HG03558 (cell line): ENCODE measurements around the gene TCF12.

Experiments used
- ATAC-seq: cut with Tn5 transposase; IDR thresholded peaks from one replicate; pipeline ENCODE4 v1.9.1; 2021; ENCODE audit warnings: moderate number of reproducible peaks; ENCODE audit not compliant: unreplicated experiment; ENCODE audit errors: extremely low read depth

Gene TCF12

DNA sequence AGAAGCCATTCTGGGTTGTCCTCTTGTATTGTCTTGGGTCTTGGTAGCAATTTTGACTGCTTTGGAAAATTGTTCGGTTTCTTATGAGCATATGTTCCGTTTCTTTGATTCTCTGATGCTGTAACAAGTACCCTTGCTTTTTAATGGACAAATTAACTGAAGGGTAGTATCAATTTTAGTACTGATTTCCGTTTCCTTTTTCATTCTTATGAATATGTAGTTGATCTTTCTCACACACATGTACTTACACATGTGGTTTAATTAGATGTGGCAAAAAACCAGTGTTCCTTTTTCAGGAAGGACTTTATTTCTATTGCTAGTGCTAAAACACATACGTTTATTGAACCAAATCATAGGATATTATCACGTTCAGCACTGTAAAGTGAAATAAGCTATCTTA is 119.1 kb downstream of the TCF12 start:
- no peak for ATAC-seq

- no peak for ATAC-seq
These were observed 119.6 kb downstream of the TCF12 start for GRCh38 chr15:57038040-57038439.

GRCh38 chr15:57038496-57038895 is 120.1 kb downstream of the TCF12 start:
- ATAC-seq, result no peak

DNA sequence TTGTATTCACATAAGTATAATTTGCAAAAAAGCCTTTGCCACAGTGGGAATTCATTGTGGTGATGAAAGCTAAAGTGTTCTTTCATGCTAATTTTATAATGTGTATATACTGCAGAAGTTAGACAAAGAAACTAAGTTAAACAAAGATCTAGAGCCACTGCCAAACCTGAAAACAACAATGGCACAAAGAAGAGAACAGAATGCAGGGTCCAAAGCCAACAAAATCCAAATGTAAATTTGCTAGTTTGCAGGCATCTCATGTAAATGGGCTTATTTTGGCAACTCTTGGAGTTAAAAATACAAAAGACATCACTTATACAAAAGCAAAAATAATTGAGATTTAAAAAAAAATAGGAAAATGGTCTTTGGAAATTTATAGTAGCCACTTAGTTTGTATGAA is 123.0 kb downstream of the TCF12 start:
- no peak for ATAC-seq

DNA sequence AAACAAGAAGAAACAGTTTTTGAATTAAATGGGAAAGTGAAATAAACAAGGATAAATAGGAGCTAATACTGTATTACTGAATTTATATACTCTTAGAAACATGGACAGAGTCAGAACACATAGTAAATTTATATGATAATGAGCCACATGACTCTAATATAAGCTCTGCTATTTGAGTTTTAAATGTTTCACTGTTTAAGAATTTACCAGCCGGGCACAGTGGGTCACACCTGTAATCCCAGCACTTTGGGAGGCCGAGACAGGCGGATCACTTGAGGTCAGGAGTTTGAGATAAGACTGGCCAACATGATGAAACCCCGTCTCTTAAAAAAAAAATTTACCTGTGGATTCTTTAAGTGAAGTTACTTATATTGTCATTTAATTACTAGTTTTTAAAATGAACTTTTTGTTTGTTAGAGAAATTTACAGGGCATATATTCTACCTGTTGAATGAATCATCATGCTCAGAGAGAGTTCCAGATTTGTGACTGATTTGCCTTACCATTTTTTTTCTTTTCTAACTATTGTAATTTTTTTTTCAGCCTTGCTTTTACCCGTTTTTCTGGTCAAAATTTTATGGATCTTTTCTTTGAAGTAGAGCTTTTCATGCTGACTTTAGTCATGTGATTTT is 125.7 kb downstream of the TCF12 start:
- ATAC-seq, result no peak

GRCh38 chr15:57044970-57045369 is 126.5 kb downstream of the TCF12 start:
- ATAC-seq, result no peak

GRCh38 chr15:57045741-57046382 is 127.4 kb downstream of the TCF12 start:
- ATAC-seq, result no peak

GRCh38 chr15:57048930-57049549 is 130.6 kb downstream of the TCF12 start:
- no peak for ATAC-seq

GRCh38 chr15:57053470-57053869 is 135.0 kb downstream of the TCF12 start:
- no peak for ATAC-seq

DNA sequence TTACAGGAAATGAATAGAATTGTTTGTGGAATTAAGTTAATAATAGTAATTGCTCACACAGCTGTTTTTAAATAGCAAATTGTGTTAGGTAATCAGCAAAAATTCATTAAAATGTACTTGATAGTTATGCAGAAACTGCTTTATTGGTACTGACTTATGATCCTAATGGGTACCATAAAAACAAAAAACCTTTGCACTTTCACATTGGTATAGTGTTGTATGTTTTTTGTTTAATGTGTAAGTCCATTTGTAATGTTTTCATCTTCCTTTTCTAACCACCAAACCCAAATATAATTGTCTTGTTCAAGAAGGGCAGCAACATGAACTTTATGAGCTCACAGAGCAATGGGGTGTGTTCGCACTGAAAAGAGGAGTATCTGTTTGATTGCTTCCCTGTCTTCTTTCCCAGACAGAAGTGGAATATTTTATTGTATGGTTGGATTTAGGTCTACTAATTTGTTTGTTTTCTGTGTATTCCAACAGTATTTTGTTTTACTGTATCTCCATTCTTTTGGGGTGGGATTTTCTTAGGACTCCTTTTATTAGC is 135.8 kb downstream of the TCF12 start:
- no peak for ATAC-seq

- ATAC-seq, result no peak
These were observed 137.9 kb downstream of the TCF12 start for GRCh38 chr15:57056357-57056756.

- no peak for ATAC-seq
These were observed 138.9 kb downstream of the TCF12 start for GRCh38 chr15:57057134-57057930.

DNA sequence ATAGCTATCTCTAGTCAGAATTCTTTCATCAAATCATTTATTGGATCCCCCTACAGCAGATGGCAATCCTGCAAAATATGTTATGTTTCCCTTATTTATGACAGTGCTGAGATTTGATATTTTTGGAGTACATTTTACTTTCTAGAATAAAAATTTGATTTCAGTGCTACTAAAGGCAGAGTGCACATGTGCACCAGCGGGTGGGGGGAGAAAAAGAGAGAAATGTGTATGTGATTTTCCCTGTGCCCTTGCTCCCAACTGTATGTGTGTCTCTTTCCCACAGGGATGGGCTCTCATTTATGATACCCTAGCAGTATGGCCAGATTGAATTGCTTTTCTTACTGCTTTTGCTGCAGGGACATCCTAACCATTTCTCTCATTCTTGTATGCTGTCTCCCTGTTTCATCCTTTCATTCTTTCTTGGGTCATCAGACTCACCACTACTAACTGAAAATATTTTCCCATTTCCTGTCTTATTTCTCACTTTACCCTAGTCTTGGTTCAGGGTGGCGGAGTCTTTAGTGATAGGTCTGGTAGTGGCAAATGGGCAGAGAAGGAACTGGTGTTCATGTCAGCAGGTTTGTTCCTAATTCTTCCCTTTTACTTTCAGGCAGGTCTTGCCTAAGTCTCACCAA is 140.7 kb downstream of the TCF12 start:
- ATAC-seq, result no peak

GRCh38 chr15:57060799-57061198 is 142.4 kb downstream of the TCF12 start:
- ATAC-seq, result no peak

DNA sequence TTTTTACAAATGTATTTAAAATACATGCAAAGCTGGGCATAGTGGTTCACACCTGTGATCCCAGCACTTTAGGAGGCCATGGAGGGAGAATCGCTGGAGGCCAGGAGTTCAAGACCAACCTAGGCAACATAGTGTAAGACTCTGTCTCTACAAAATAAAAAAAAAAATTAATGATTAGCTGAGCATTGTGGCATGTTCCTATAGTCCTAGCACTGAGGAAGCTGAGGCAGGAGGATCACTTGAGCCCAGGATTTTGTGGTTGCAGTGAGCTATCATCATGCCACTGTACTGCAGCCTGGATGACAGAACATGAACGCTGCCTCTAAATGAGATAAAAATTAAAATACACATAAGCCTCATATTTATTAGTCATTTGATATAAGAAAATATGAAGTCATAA is 142.8 kb downstream of the TCF12 start:
- ATAC-seq, result no peak

- ATAC-seq, result no peak
These were observed 143.3 kb downstream of the TCF12 start for GRCh38 chr15:57061696-57062095.

- no peak for ATAC-seq
These were observed 145.6 kb downstream of the TCF12 start for GRCh38 chr15:57064033-57064432.

DNA sequence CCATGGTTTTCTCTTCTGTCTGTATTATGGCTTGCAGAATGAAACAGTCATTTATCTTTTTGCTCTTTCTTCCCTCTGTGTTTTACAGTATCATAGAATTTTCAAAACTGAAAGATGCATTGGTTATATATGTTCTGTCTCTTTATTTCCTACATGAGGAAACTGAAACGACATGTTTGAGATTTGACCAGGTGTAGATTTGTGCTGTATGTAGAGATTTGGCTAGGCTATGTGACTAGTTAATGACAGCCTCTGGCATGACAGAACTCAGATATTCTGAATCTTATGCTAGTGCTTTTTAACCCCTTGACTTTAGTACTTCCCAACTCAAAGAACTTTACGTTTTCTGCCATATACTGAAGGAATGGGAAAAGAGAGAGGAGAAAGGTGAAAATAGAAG is 151.0 kb downstream of the TCF12 start:
- no peak for ATAC-seq

- no peak for ATAC-seq
These were observed 152.2 kb downstream of the TCF12 start for GRCh38 chr15:57070674-57071073.

GRCh38 chr15:57079446-57079845 is 161.0 kb downstream of the TCF12 start:
- ATAC-seq, result no peak
